Chondrocyte (in vitro differentiated cells): ENCODE results near the gene ZFAND3. TPM values are rescaled to one million over a fixed set of nuclear protein-coding genes. Genes with fewer than 3 reads are reported as not detected.

Experiments used
- DNase-seq: peaks from one replicate; pipeline ENCODE4 v3.0.0; 2021; ENCODE audit warnings: mixed read lengths, low spot score
- H3K27ac Mint-ChIP-seq: one replicate; pipeline ENCODE4 v1.8.0; 2021; ENCODE audit warnings: mild to moderate bottlenecking, moderate library complexity, mixed read lengths; ENCODE audit not compliant: unreplicated experiment
- H3K27me3 Mint-ChIP-seq: 2 replicates; pipeline ENCODE4 v1.8.0; 2021; ENCODE audit warnings: low read depth, mixed read lengths
- H3K36me3 Mint-ChIP-seq: 2 replicates; pipeline ENCODE4 v1.8.0; 2021; ENCODE audit warnings: low read depth, mixed read lengths
- H3K4me1 Mint-ChIP-seq: 2 replicates; pipeline ENCODE4 v1.8.0; 2021; ENCODE audit warnings: low read depth, mild to moderate bottlenecking, mixed read lengths
- H3K4me3 Mint-ChIP-seq: one replicate; pipeline ENCODE4 v1.8.0; 2021; ENCODE audit warnings: mild to moderate bottlenecking, moderate library complexity, mixed read lengths; ENCODE audit not compliant: unreplicated experiment
- H3K9me3 Mint-ChIP-seq: 2 replicates; pipeline ENCODE4 v1.8.0; 2021; ENCODE audit warnings: low read depth, mixed read lengths
- total RNA-seq: library from RNA; stranded (reverse); gene quantifications from 3 replicates; pipeline ENCODE4 v1.2.1, GENCODE V29; 2021
- TF ChIP-seq, protein P1 (sequence below): fragments of 200-600 bp; sonication (generic); IDR thresholded peaks from 2 replicates; pipeline ENCODE4 v1.5.0; 2021; ENCODE audit warnings: antibody characterized with exemption, mild to moderate bottlenecking, moderate library complexity

ZFAND3 gene
- total RNA-seq, 1 donor from 2014 or later = 98.5 TPM

GRCh38 chr6:37800703-37801604, 18.6 kb upstream of the ZFAND3 start:
- Mint-ChIP-seq H3K9me3 (no peaks in the 10 kb centered on the region), H3K4me1 (peaks cover 5% of the 10 kb centered on the region), H3K27ac (no peak overlapping the region), H3K4me3 (no peak overlapping the region), H3K36me3 (no peaks in the 10 kb centered on the region), H3K27me3 (no peaks in the 10 kb centered on the region)
- DNase-seq = no peak
- TF ChIP-seq, protein P1, sequence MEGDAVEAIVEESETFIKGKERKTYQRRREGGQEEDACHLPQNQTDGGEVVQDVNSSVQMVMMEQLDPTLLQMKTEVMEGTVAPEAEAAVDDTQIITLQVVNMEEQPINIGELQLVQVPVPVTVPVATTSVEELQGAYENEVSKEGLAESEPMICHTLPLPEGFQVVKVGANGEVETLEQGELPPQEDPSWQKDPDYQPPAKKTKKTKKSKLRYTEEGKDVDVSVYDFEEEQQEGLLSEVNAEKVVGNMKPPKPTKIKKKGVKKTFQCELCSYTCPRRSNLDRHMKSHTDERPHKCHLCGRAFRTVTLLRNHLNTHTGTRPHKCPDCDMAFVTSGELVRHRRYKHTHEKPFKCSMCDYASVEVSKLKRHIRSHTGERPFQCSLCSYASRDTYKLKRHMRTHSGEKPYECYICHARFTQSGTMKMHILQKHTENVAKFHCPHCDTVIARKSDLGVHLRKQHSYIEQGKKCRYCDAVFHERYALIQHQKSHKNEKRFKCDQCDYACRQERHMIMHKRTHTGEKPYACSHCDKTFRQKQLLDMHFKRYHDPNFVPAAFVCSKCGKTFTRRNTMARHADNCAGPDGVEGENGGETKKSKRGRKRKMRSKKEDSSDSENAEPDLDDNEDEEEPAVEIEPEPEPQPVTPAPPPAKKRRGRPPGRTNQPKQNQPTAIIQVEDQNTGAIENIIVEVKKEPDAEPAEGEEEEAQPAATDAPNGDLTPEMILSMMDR = no peak

- no peaks in the 10 kb centered on the region for H3K36me3 Mint-ChIP-seq
- no peak for DNase-seq
- H3K27me3 Mint-ChIP-seq = no peaks in the 10 kb centered on the region
- H3K9me3 Mint-ChIP-seq = no peaks in the 10 kb centered on the region
- no peaks in the 10 kb centered on the region for H3K4me1 Mint-ChIP-seq
- H3K27ac Mint-ChIP-seq = no peak overlapping the region
- H3K4me3 Mint-ChIP-seq = no peak overlapping the region
- TF ChIP-seq, protein P1 = no peak
Observed at GRCh38 chr6:37801605-37801940, 18.0 kb upstream of the ZFAND3 start.

- DNase-seq = no peak
- Mint-ChIP-seq H3K36me3 (no peaks in the 10 kb centered on the region), H3K4me1 (no peaks in the 10 kb centered on the region), H3K9me3 (no peaks in the 10 kb centered on the region), H3K27me3 (no peaks in the 10 kb centered on the region), H3K4me3 (no peak overlapping the region), H3K27ac (no peak overlapping the region)
- TF ChIP-seq, protein P1 = no peak
Observed at GRCh38 chr6:37802810-37803209, 16.7 kb upstream of the ZFAND3 start.

GRCh38 chr6:37804586-37804985, 14.9 kb upstream of the ZFAND3 start:
- no peak overlapping the region for H3K27ac Mint-ChIP-seq
- no peaks in the 10 kb centered on the region for H3K9me3 Mint-ChIP-seq
- H3K36me3 Mint-ChIP-seq = no peaks in the 10 kb centered on the region
- TF ChIP-seq, protein P1 = no peak
- no peak overlapping the region for H3K4me3 Mint-ChIP-seq
- DNase-seq = no peak
- H3K27me3 Mint-ChIP-seq = peaks cover 4% of the 10 kb centered on the region
- peaks cover 4% of the 10 kb centered on the region for H3K4me1 Mint-ChIP-seq

GRCh38 chr6:37806213-37806612, 13.3 kb upstream of the ZFAND3 start:
- Mint-ChIP-seq H3K9me3 (no peaks in the 10 kb centered on the region), H3K4me1 (peaks cover 4% of the 10 kb centered on the region), H3K36me3 (no peaks in the 10 kb centered on the region), H3K27me3 (peaks cover 4% of the 10 kb centered on the region), H3K27ac (no peak overlapping the region), H3K4me3 (no peak overlapping the region)
- TF ChIP-seq, protein P1 = no peak
- DNase-seq = no peak
